Esophagus squamous epithelium (tissue), 5 donors: ENCODE data around the gene CDK5RAP3. TPM values are rescaled to one million over a fixed set of nuclear protein-coding genes. Genes with fewer than 3 reads are reported as not detected.
"Not testable (repeated sequence)": the region's sequence is repeated elsewhere in the genome, so short reads cannot be mapped to it uniquely, and the experiment has no call there.

Experiments used
- DNase-seq: peaks from one replicate; lab custom pipeline; 2025; lab: John Stamatoyannopoulos, UW
- H3K27ac ChIP-seq, 4 donors: fragments of 200-600 bp; sonication (generic); one replicate each; pipeline ENCODE4 v1.5.1; 2016 to 2019; ENCODE audit warnings: mild to moderate bottlenecking in 1 of 4
- H3K27me3 ChIP-seq, 4 donors: fragments of 200-600 bp; sonication (generic); 1 replicate in 3 of 4; 2 replicates in 1 of 4; pipeline versions ENCODE4 v1.5.1 to v1.6.0; 2017 to 2021; ENCODE audit warnings: antibody characterized with exemption in 1 of 4
- H3K36me3 ChIP-seq, 3 donors: fragments of 200-600 bp; sonication (generic); one replicate each; pipeline ENCODE4 v1.5.1; 2016 to 2019
- H3K4me1 ChIP-seq, 3 donors: fragments of 200-600 bp; sonication (generic); one replicate each; pipeline ENCODE4 v1.5.1; 2017 to 2019
- H3K4me3 ChIP-seq, 4 donors: fragments of 200-600 bp; sonication (generic); 1 replicate in 3 of 4; 2 replicates in 1 of 4; pipeline ENCODE4 v1.5.1; 2016 to 2019; ENCODE audit warnings: mild to moderate bottlenecking in 2 of 4, moderate library complexity in 1 of 4
- H3K9me3 ChIP-seq, 3 donors: fragments of 200-600 bp; sonication (generic); one replicate each; pipeline ENCODE4 v1.5.1; 2016 to 2019
- CTCF ChIP-seq, 6 experiments: fragments of 450-650 bp in 4 of 6; fragments of 200-600 bp in 2 of 6; sonication (generic) in 2 of 6; IDR thresholded peaks; one replicate each; pipeline ENCODE4 v1.5.1; 2016 to 2019; ENCODE audit warnings: antibody characterized with exemption in 6 of 6, mild to moderate bottlenecking in 4 of 6, moderate library complexity in 4 of 6
- POLR2A ChIP-seq, 4 donors: fragments of 450-650 bp; IDR thresholded peaks; one replicate each; pipeline ENCODE4 v1.6.1; 2017; ENCODE audit warnings: antibody characterized with exemption in 4 of 4, mild to moderate bottlenecking in 4 of 4, moderate library complexity in 3 of 4
- WGBS, 2 donors: methylation state at CpG; one replicate each; pipeline ENCODE4 v1.1.5; 2018; 5-methylcytosine and 5-hydroxymethylcytosine counted together
- intact Hi-C: fragments of 100-400 bp; cut with DNase I; formaldehyde crosslinking; loops from one replicate; pipeline ENCODE4 v1.15.0; 2022
- total RNA-seq, 4 donors: library from RNA; depleted of rRNA; stranded (reverse); fragments of >200 nt; gene quantifications; one replicate each; pipeline ENCODE4 v1.1.0, GENCODE V29; 2016
- donor health status: DM: yes; HTN: yes; CAD: no.

Gene CDK5RAP3
- total RNA-seq, 4 donors from 2014 or later: 60.1 to 141 (median 66.0) TPM

GRCh38 chr17:47986520-47986919 lies 15.6 kb downstream of the CDK5RAP3 start:
- Histone ChIP-seq H3K4me1 (peaks cover 0 to 24% (median 6%) of the 10 kb centered on the region in 3 donors), H3K4me3 (no peak overlapping the region), H3K27me3 (no peaks in the 10 kb centered on the region), H3K27ac (no peak overlapping the region), H3K36me3 (peaks cover 3 to 34% (median 14%) of the 10 kb centered on the region in 3 donors), H3K9me3 (no peaks in the 10 kb centered on the region)
- intact Hi-C loops: no loop called here
- 80 to 82% methylated on average over 5 of the region's 5 CpGs for WGBS, 2 donors
- no peak for DNase-seq
- no peak for TF ChIP-seq CTCF (IDR thresholded peaks at IDR 0.05)
- no peak for TF ChIP-seq POLR2A (IDR thresholded peaks at IDR 0.05)

- WGBS, 2 donors: 10 to 23% methylated on average over 4 to 7 of the region's 17 CpGs
- no peak overlapping the region for H3K4me3 ChIP-seq
- intact Hi-C loops: no loop called here
- H3K4me1 ChIP-seq: peaks cover 0 to 29% (median 6%) of the 10 kb centered on the region in 3 donors
- H3K27me3 ChIP-seq: no peaks in the 10 kb centered on the region
- TF ChIP-seq POLR2A (IDR thresholded peaks at IDR 0.05) (no peak), CTCF (IDR thresholded peaks at IDR 0.05) (no peak)
- no peaks in the 10 kb centered on the region for H3K9me3 ChIP-seq
- no peak for DNase-seq
- H3K27ac ChIP-seq: peak overlapping the region in 2 of 4 donors; percentile 13 to 29
- peaks cover 0 to 26% (median 6%) of the 10 kb centered on the region in 3 donors for H3K36me3 ChIP-seq
Measured at GRCh38 chr17:47987240-47987835, 16.4 kb downstream of the CDK5RAP3 start.

GRCh38 chr17:47988445-47988844 lies 17.5 kb downstream of the CDK5RAP3 start:
- H3K27me3 ChIP-seq, H3K27ac ChIP-seq, H3K4me3 ChIP-seq, intact Hi-C loops, DNase-seq, H3K9me3 ChIP-seq: not testable (repeated sequence)
- H3K36me3 ChIP-seq: peaks cover 0 to 16% (median 0%) of the 10 kb centered on the region in 3 donors
- H3K4me1 ChIP-seq: peaks cover 0 to 22% (median 6%) of the 10 kb centered on the region in 3 donors
- WGBS, 2 donors: 85 to 93% methylated on average over 1 of the region's 1 CpG

GRCh38 chr17:47989159-47989558 lies 18.2 kb downstream of the CDK5RAP3 start:
- H3K27ac ChIP-seq: no peak overlapping the region
- H3K36me3 ChIP-seq: peaks cover 0 to 12% (median 0%) of the 10 kb centered on the region in 3 donors
- no peak for DNase-seq
- no peak overlapping the region for H3K4me3 ChIP-seq
- peaks cover 0 to 22% (median 6%) of the 10 kb centered on the region in 3 donors for H3K4me1 ChIP-seq
- WGBS, 2 donors: 81 to 85% methylated on average over 10 of the region's 10 CpGs
- no peaks in the 10 kb centered on the region for H3K9me3 ChIP-seq
- intact Hi-C loops: no loop called here
- TF ChIP-seq POLR2A (IDR thresholded peaks at IDR 0.05): no peak
- no peak for TF ChIP-seq CTCF (IDR thresholded peaks at IDR 0.05)
- H3K27me3 ChIP-seq: peaks cover 0 to 10% (median 0%) of the 10 kb centered on the region in 4 donors

DNA sequence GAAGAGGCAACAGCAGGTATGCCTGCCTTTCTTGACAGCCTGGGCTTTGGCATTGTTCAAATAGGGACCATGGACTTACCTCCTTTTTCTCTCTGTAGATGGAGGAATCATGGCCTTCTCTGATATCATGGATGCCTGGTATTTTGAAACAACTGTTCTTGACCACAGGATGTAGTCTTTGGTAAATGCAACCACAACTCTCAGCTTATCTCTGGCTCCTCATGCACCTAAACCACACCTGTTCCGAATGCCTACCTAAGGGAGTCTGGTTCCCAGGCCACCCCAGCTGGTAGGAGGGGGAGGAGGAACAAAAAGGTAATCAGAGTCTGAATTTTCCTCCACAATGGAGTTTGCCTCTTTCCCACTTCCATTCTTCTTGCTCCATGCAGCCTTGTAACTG lies 18.8 kb downstream of the CDK5RAP3 start:
- peaks cover 0 to 16% (median 0%) of the 10 kb centered on the region in 4 donors for H3K27me3 ChIP-seq
- no peak overlapping the region for H3K4me3 ChIP-seq
- no peak for DNase-seq
- 75 to 80% methylated on average over 1 of the region's 1 CpG for WGBS, 2 donors
- peaks cover 0 to 6% (median 0%) of the 10 kb centered on the region in 3 donors for H3K36me3 ChIP-seq
- TF ChIP-seq POLR2A (IDR thresholded peaks at IDR 0.05): no peak
- no peak for TF ChIP-seq CTCF (IDR thresholded peaks at IDR 0.05)
- peaks cover 0 to 22% (median 6%) of the 10 kb centered on the region in 3 donors for H3K4me1 ChIP-seq
- no peak overlapping the region for H3K27ac ChIP-seq
- intact Hi-C loops: no loop called here
- H3K9me3 ChIP-seq: no peaks in the 10 kb centered on the region
